PC-9 (cell line): ENCODE measurements around the gene EIF3I.

Experiments
- CTCF ChIP-seq: fragments of 200-600 bp; sonication (generic); conservative IDR thresholded peaks from 2 replicates; pipeline ENCODE4 v1.6.1; 2017; ENCODE audit warnings: mixed run types, antibody characterized with exemption, mild to moderate bottlenecking, moderate library complexity
- EZH2 ChIP-seq: fragments of 200-600 bp; sonication (generic); IDR thresholded peaks from 2 replicates; pipeline ENCODE4 v1.8.0; 2017; ENCODE audit warnings: antibody characterized with exemption, low read depth

- no peak for TF ChIP-seq CTCF
- no peak for TF ChIP-seq EZH2
Observed at GRCh38 chr1:32195972-32196823, 26.0 kb upstream of the EIF3I start.
